GM23338 (cell line): ENCODE measurements around the gene MTERF4. TPM values are rescaled to one million over a fixed set of nuclear protein-coding genes. Genes with fewer than 3 reads are reported as not detected.

Source experiments
- ATAC-seq: fragments of 200-7000 bp; cut with Tn5 transposase; 3 replicates; pipeline ENCODE4 v1.9.1; 2020
- DNase-seq: peaks from one replicate; pipeline ENCODE4 v3.0.0-alpha.2; 2015; ENCODE audit warnings: low spot score
- H2AFZ ChIP-seq: fragments of 200-600 bp; sonication (generic); 2 replicates; pipeline ENCODE4 v1.8.0; 2016; ENCODE audit warnings: antibody characterized with exemption, mild to moderate bottlenecking, moderate library complexity
- H3F3A ChIP-seq: fragments of 200-600 bp; sonication (generic); replicated peaks from 2 replicates; pipeline ENCODE4 v1.8.0; 2017; ENCODE audit warnings: antibody characterized with exemption, mixed run types, low read depth
- H3K27ac ChIP-seq: fragments of 200-600 bp; sonication (generic); 2 replicates; pipeline ENCODE4 v1.6.1; 2016; ENCODE audit warnings: low read depth
- H3K27me3 ChIP-seq: fragments of 200-600 bp; sonication (generic); 2 replicates; pipeline ENCODE4 v1.8.0; 2016; ENCODE audit warnings: mild to moderate bottlenecking, mixed run types, moderate library complexity; ENCODE audit not compliant: insufficient read depth
- H3K36me3 ChIP-seq: fragments of 200-600 bp; sonication (generic); 2 replicates; pipeline ENCODE4 v1.8.0; 2016; ENCODE audit warnings: mild to moderate bottlenecking; ENCODE audit not compliant: insufficient read depth
- H3K4me1 ChIP-seq: fragments of 200-600 bp; sonication (generic); 2 replicates; pipeline ENCODE4 v1.8.0; 2016; ENCODE audit warnings: mild to moderate bottlenecking, moderate library complexity; ENCODE audit not compliant: insufficient read depth
- H3K4me2 ChIP-seq: fragments of 200-600 bp; sonication (generic); 2 replicates; pipeline ENCODE4 v1.7.1; 2017; ENCODE audit warnings: mixed run types
- H3K4me3 ChIP-seq: fragments of 200-600 bp; sonication (generic); 2 replicates; pipeline ENCODE4 v1.6.1; 2016; ENCODE audit warnings: mixed run types
- H3K79me2 ChIP-seq: fragments of 200-600 bp; sonication (generic); replicated peaks from 2 replicates; pipeline ENCODE4 v1.8.0; 2017; ENCODE audit warnings: mild to moderate bottlenecking; ENCODE audit not compliant: insufficient read depth
- H3K9me2 ChIP-seq: fragments of 200-600 bp; sonication (generic); 2 replicates; pipeline ENCODE4 v1.8.0; 2017; ENCODE audit not compliant: insufficient read depth
- H4K20me1 ChIP-seq: fragments of 200-600 bp; sonication (generic); replicated peaks from 2 replicates; pipeline ENCODE4 v1.8.0; 2017; ENCODE audit warnings: mild to moderate bottlenecking; ENCODE audit not compliant: insufficient read depth
- H3K27ac Mint-ChIP-seq: 2 replicates; pipeline ENCODE4 v1.8.0; 2020; ENCODE audit warnings: inconsistent platforms, mild to moderate bottlenecking, moderate library complexity, mixed read lengths
- H3K27me3 Mint-ChIP-seq: 3 replicates; pipeline ENCODE4 v1.8.0; 2022; ENCODE audit warnings: low read depth, mild to moderate bottlenecking, moderate library complexity, mixed read lengths, inconsistent platforms; ENCODE audit not compliant: insufficient read depth, poor library complexity
- H3K36me3 Mint-ChIP-seq: 3 replicates; pipeline ENCODE4 v1.8.0; 2021; ENCODE audit warnings: low read depth, mild to moderate bottlenecking, inconsistent platforms, moderate library complexity, mixed read lengths
- H3K4me1 Mint-ChIP-seq: 3 replicates; pipeline ENCODE4 v1.8.0; 2020; ENCODE audit warnings: mild to moderate bottlenecking, inconsistent platforms, mixed read lengths
- H3K4me3 Mint-ChIP-seq: 3 replicates; pipeline ENCODE4 v1.8.0; 2021; ENCODE audit warnings: moderate library complexity, mild to moderate bottlenecking, inconsistent platforms, mixed read lengths
- H3K9me3 Mint-ChIP-seq: 3 replicates; pipeline ENCODE4 v1.8.0; 2020; ENCODE audit warnings: moderate library complexity, mild to moderate bottlenecking, inconsistent platforms, mixed read lengths
- CREB1 ChIP-seq: fragments of 250-450 bp; sonication (Bioruptor Pico); IDR thresholded peaks from 2 replicates; pipeline ENCODE4 v1.5.0; 2020; ENCODE audit warnings: low read depth, mild to moderate bottlenecking, moderate library complexity
- EZH2phosphoT487 ChIP-seq: fragments of 200-600 bp; sonication (generic); IDR thresholded peaks from one replicate; pipeline ENCODE4 v1.8.1; 2018; ENCODE audit warnings: antibody characterized with exemption; ENCODE audit not compliant: unreplicated experiment
- JUNB ChIP-seq: IDR thresholded peaks from one replicate; pipeline ENCODE4 v1.6.1; 2016; ENCODE audit warnings: antibody characterized with exemption; ENCODE audit not compliant: unreplicated experiment
- POLR2AphosphoS5 ChIP-seq: IDR thresholded peaks from 2 replicates; pipeline ENCODE4 v1.6.1; 2016; ENCODE audit warnings: antibody characterized with exemption, low read depth
- STAT1 ChIP-seq: IDR thresholded peaks from one replicate; pipeline ENCODE4 v1.6.1; 2016; ENCODE audit warnings: antibody characterized with exemption; ENCODE audit not compliant: unreplicated experiment
- ZNF331 ChIP-seq: fragments of 250-450 bp; sonication (Bioruptor Pico); IDR thresholded peaks from 2 replicates; pipeline ENCODE4 v1.5.0; 2020; ENCODE audit warnings: low read depth, mild to moderate bottlenecking, moderate library complexity
- ZNF462 ChIP-seq: fragments of 250-450 bp; sonication (Bioruptor Pico); IDR thresholded peaks from 2 replicates; pipeline ENCODE4 v1.5.0; 2020; ENCODE audit warnings: mild to moderate bottlenecking, moderate library complexity
- polyA plus RNA-seq: library from polyadenylated mRNA; unstranded; fragments of >200 nt; fragmentation: Nextera tagmentation; extraction: Ambion mirVana; gene quantifications from 2 replicates; pipeline ENCODE4 v1.2.1, GENCODE V29; 2016
- total RNA-seq: library from RNA; depleted of rRNA; stranded (reverse); fragments of >200 nt; shearing (Covaris generic); gene quantifications from 2 replicates; pipeline ENCODE4 v1.2.3, GENCODE V29; 2014

MTERF4 gene
- total and polyA plus RNA-seq, 2 experiments from 2014 or later: 15.3 to 63.6 TPM

- no peak for TF ChIP-seq ZNF462
- no peak for TF ChIP-seq CREB1 (CRISPR knock-in tag)
- no peak for TF ChIP-seq POLR2AphosphoS5
Observed at GRCh38 chr2:241140445-241140840, 38.4 kb upstream of the MTERF4 start (continued).

GRCh38 chr2:241139531-241140444 is 37.7 kb upstream of the MTERF4 start:
- Mint-ChIP-seq H3K36me3 (peaks cover 42% of the 10 kb centered on the region), H3K27ac (no peak overlapping the region), H3K27me3 (no peaks in the 10 kb centered on the region), H3K9me3 (no peaks in the 10 kb centered on the region), H3K4me3 (no peak overlapping the region), H3K4me1 (no peaks in the 10 kb centered on the region)
- Histone ChIP-seq H3K79me2 (peaks cover 22% of the 10 kb centered on the region; the same call in 1 of the 2 replicates), H3K4me1 (no peaks in the 10 kb centered on the region), H3K9me2 (no peaks in the 10 kb centered on the region), H3K4me2 (no peak overlapping the region), H3F3A (no peaks in the 10 kb centered on the region), H3K27me3 (no peaks in the 10 kb centered on the region), H3K27ac (no peak overlapping the region), H3K36me3 (peaks cover 14% of the 10 kb centered on the region), H4K20me1 (no peaks in the 10 kb centered on the region; the same call in 1 of the 2 replicates), H3K4me3 (no peak overlapping the region), H2AFZ (no peak overlapping the region)
- ATAC-seq: no peak
- no peak for DNase-seq
- TF ChIP-seq POLR2AphosphoS5: no peak
- TF ChIP-seq JUNB: no peak
- no peak for TF ChIP-seq EZH2phosphoT487
- no peak for TF ChIP-seq STAT1
- no peak for TF ChIP-seq ZNF331 (CRISPR knock-in tag)
- no peak for TF ChIP-seq ZNF462
